GDM1 (cell line): Measurements from ENCODE around the gene C22orf23.

Experiments used
- DNase-seq: peaks from one replicate; lab custom pipeline; 2025; lab: John Stamatoyannopoulos, UW

C22orf23 gene

DNA sequence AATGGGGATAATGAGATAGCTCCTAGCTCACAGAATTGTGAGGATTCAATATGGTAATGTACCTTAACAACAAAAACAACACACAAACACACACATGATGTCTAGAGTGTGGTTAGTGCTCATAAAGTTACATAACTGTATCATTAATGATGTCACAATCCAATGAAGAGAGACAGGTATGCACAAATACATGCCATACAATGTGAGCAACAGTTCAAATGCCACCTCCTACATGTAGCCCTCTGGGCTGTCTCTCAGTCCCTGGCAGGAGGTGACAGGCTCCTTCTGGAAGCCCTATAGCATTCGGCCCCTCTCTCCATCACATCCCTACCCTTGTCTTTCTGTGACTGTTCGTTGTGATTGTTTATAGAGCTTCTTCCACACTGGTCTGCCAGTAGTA, 55.6 kb downstream of the C22orf23 start:
- no peak for DNase-seq

DNA sequence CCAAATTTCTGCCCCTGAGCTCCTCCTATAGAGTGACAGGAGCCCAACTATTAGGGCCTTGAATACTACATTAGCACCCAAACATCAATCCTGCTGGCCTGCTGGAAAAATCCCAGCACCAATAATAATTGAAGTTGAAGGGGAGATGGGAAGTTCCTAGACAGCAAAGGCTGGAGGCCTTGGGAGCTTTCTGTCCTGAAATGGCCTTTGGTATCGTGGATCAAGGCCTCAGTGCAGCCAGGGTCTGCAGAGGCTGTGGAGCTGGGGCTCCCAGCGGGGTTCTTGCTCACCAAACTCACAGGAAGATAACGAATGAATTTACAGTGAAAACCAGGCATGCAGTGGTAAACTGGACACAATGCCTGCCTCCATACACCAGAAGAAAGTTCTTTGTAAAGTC, 56.5 kb downstream of the C22orf23 start:
- no peak for DNase-seq

DNA sequence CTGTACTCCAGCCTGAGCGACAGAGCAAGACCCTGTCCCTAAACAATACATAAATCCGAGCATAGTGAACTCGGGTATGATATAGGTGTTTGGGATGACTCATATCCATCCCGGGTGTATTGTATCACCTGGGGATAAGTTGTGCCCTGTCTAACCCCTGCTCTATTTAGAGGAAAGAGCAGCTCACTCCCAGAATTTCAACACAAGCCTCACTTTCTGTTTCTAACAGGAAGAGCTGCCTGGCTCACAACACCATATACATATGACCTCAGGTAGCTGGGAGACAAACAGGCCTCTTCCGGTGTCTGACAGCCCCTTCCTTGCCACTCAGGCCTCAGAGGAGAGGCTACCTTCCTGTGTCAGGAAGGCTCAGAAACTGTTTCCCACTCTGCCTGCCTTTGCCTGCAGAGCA, 57.2 kb downstream of the C22orf23 start:
- peak; percentile 51 for DNase-seq

DNA sequence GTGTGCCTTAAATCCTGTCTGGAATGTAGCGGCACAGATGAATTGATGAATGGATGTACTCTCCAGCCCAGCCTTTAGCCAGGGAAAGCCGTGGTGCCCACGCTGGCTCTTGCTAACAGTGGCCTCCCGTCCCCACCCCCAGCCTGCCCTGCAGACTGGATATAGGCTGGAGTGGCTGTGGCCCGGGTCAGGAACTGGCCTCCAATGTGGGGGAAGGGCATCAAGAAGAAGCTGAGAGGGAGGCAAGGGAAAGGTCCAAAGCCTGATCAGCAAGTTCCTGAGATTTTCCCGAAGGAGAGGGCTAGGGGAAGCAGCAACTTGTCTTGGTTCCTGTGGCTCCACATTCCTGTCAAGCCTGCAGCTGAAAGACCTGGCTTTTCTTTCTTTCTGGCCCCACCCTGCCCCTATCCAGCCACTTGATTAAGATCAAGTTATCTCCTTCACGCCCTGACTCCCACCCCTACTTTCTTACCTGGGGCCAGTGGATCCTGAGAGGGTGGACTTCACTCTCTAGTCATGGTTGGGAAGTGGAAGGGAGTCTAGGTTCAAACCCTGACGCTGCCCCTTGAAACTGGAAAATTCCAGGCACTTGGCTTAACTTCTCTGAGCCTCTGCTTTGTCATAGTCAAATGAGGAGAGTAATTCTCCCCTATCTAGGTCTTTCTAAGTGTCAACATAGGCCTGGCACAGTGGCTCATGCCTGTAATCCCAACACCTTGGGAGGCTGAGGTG, 58.3 kb downstream of the C22orf23 start:
- no peak for DNase-seq

DNA sequence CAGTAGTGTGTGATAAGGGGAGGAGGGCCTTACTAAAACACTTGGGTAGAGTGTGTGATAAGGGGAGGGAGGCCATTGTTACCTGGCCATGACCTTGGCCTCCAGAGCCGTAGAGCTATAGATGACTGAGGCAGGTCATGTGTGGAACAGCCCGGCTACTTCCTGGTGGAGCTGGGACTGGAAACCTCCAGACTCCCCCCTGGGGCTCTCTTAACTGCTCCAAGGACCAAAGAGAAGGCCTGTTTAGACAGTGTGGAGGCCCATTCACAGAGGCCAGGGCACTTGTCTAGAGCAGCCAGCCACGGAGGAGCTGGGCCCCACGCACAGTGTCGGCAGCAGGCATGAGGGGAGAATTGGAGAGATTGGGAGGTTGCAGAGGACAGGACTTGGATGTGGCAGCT, 59.8 kb downstream of the C22orf23 start:
- no peak for DNase-seq
